Measurements from ENCODE around the gene FBLN5. TPM values are rescaled to one million over a fixed set of nuclear protein-coding genes. Genes with fewer than 3 reads are reported as not detected.

The FBLN5 gene
- total and polyA plus RNA-seq, 2 donors (not counting 3 experiments of a cell fraction or from before 2014, with no cell fraction given) = 27.6 to 33.1 TPM

DNA sequence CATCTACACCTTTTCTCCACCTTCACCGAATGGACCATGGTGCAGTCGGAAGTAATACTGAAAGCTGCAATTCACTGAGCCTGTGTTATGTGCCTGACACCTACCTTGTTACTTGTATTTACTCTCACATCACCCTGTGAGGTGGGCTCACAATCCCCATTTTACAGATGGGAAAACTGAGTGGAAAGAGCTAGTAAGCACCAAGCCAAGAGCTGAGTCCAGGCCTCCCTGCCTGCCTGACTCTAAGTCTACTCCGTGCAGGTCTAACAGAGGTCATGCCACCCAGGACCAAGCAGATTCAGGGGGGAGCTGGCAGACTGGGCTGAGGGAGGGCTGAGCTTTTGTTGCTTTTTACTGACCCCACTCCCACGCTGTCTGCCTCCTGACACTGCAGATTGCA lies 51.1 kb downstream of the FBLN5 start:
- intact Hi-C loops (cut with micrococcal nuclease) = no loop called here
- dilution Hi-C loops (cut with MboI; ENCODE audit: extremely low pct_ligation_motif_present, low sequenced_read_pairs) = no loop called here
- Histone ChIP-seq H4K20me1 (replicated peaks; ENCODE audit: control insufficient read depth, extremely low read depth, insufficient read depth, low read length) (no peaks in the 10 kb centered on the region), H3K4me2 (ENCODE audit: insufficient read depth, low read length) (no peak overlapping the region), H2AFZ (ENCODE audit: low read depth, low read length) (no peak overlapping the region), H3K27me3 (ENCODE audit: control insufficient read depth in 2 of 2, insufficient read depth in 2 of 2, low read length in 2 of 2) (peaks cover 0 to 7% of the 10 kb centered on the region in 2 experiments), H3K36me3 (ENCODE audit: control insufficient read depth in 2 of 2, extremely low read depth in 1 of 2, insufficient read depth in 2 of 2, low read length in 2 of 2) (no peaks in the 10 kb centered on the region), H3K9ac (replicated peaks; ENCODE audit: extremely low read depth, insufficient read depth, low read length) (no peak overlapping the region), H3K27ac (ENCODE audit: insufficient read depth, low read depth, low read length) (no peak overlapping the region), H3K4me3 (replicated peaks in 1 of 3; ENCODE audit: insufficient read depth in 1 of 3, low read depth in 1 of 3, low read length in 3 of 3) (no peak overlapping the region), H3K9me3 (replicated peaks; ENCODE audit: control insufficient read depth, insufficient read depth, low read length) (no peaks in the 10 kb centered on the region), H3K9me1 (replicated peaks; ENCODE audit: control insufficient read depth, extremely low read depth, insufficient read depth, low read length) (no peaks in the 10 kb centered on the region), H3K4me1 (ENCODE audit: control insufficient read depth, extremely low read depth, insufficient read depth, low read length) (no peaks in the 10 kb centered on the region), H3K79me2 (ENCODE audit: control insufficient read depth, insufficient read depth, low read length) (no peaks in the 10 kb centered on the region)
- no TSS peak for BruUV-seq (replicated peaks)
- no peak for TF ChIP-seq POLR2AphosphoS5 (IDR thresholded peaks at IDR 0.05; ENCODE audit: insufficient read depth, low read depth, low read length)
- FAIRE-seq = no peak
- CTCF ChIA-PET = interaction anchor here (1.3 to 1.5 kb wide), 2 partner anchors 100 to 247 kb away, joined by 4 to 5 read pairs; no protein-coding TSS in a partner anchor
- POLR2A ChIA-PET = no interaction called here
- DNase-seq (ENCODE audit: low read depth, low spot score) = no peak

DNA sequence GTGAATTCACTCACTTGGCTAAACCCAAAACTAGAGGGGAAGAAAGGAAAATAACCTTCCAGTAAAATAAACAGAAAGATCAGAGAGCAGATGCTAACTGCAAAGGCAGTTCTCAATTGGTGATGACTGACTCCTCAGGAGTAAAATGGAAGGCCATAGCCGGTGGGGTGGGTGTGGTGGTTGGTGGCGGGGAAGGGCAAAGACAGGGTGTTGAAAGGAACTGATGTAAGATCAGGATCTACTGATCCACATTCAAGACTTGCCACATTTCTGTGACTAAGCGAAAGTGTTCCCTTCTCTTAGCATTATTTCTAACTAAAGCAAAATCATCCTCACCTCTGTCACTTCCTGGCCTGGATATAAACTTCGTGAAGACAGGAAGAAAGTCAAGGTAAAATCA lies 53.8 kb downstream of the FBLN5 start:
- dilution Hi-C loops (cut with MboI; ENCODE audit: extremely low pct_ligation_motif_present, low sequenced_read_pairs) (no loop called here), intact Hi-C loops (cut with micrococcal nuclease) (no loop called here)
- no TSS peak for BruUV-seq (replicated peaks)
- H3K27ac ChIP-seq (ENCODE audit: insufficient read depth, low read depth, low read length) = no peak overlapping the region
- FAIRE-seq (no peak), DNase-seq (ENCODE audit: low read depth, low spot score) (no peak)
- TF ChIP-seq MYC (IDR thresholded peaks at IDR 0.05; ENCODE audit: low read depth, low read length) (no peak), POLR2AphosphoS5 (IDR thresholded peaks at IDR 0.05; ENCODE audit: insufficient read depth, low read depth, low read length) (no peak), FOS (IDR thresholded peaks at IDR 0.05; ENCODE audit: borderline replicate concordance, insufficient read depth, low read length) (no peak), JUN (IDR thresholded peaks at IDR 0.05; ENCODE audit: borderline replicate concordance, insufficient read depth, insufficient read length, low read depth) (no peak), GATA2 (IDR thresholded peaks at IDR 0.05; ENCODE audit: insufficient read depth, insufficient read length, low read depth, low read length) (no peak), POLR2A (IDR thresholded peaks at IDR 0.05; ENCODE audit: low read depth, low read length) (no peak), EZH2 (IDR thresholded peaks at IDR 0.05; ENCODE audit: borderline replicate concordance, low read depth, low read length, severe bottlenecking) (no peak)
- TF ChIP-seq, protein P1, sequence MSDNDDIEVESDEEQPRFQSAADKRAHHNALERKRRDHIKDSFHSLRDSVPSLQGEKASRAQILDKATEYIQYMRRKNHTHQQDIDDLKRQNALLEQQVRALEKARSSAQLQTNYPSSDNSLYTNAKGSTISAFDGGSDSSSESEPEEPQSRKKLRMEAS (IDR thresholded peaks at IDR 0.05; ENCODE audit: insufficient read depth, insufficient read length) = no peak
- TF ChIP-seq, protein P2, sequence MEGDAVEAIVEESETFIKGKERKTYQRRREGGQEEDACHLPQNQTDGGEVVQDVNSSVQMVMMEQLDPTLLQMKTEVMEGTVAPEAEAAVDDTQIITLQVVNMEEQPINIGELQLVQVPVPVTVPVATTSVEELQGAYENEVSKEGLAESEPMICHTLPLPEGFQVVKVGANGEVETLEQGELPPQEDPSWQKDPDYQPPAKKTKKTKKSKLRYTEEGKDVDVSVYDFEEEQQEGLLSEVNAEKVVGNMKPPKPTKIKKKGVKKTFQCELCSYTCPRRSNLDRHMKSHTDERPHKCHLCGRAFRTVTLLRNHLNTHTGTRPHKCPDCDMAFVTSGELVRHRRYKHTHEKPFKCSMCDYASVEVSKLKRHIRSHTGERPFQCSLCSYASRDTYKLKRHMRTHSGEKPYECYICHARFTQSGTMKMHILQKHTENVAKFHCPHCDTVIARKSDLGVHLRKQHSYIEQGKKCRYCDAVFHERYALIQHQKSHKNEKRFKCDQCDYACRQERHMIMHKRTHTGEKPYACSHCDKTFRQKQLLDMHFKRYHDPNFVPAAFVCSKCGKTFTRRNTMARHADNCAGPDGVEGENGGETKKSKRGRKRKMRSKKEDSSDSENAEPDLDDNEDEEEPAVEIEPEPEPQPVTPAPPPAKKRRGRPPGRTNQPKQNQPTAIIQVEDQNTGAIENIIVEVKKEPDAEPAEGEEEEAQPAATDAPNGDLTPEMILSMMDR (IDR thresholded peaks at IDR 0.05; ENCODE audit: extremely low read depth in 1 of 2, insufficient read depth in 1 of 2, low read depth in 1 of 2, low read length in 2 of 2) = no peak
- no peaks in the 10 kb centered on the region for H3K36me3 ChIP-seq (ENCODE audit: control insufficient read depth in 2 of 2, extremely low read depth in 1 of 2, insufficient read depth in 2 of 2, low read length in 2 of 2)
- no peak overlapping the region for H3K4me2 ChIP-seq (ENCODE audit: insufficient read depth, low read length)
- H3K4me1 ChIP-seq (ENCODE audit: control insufficient read depth, extremely low read depth, insufficient read depth, low read length) = no peaks in the 10 kb centered on the region
- H3K27me3 ChIP-seq (ENCODE audit: control insufficient read depth in 2 of 2, insufficient read depth in 2 of 2, low read length in 2 of 2) = peaks cover 0 to 7% of the 10 kb centered on the region in 2 experiments
- no peaks in the 10 kb centered on the region for H3K9me3 ChIP-seq (replicated peaks; ENCODE audit: control insufficient read depth, insufficient read depth, low read length)
- ChIA-PET CTCF (interaction anchor here (1.0 to 2.8 kb wide), 2 partner anchors 17 to 103 kb away, joined by 4 to 13 read pairs; no protein-coding TSS in a partner anchor), POLR2A (no interaction called here)
- no peaks in the 10 kb centered on the region for H3K9me1 ChIP-seq (replicated peaks; ENCODE audit: control insufficient read depth, extremely low read depth, insufficient read depth, low read length)
- no peaks in the 10 kb centered on the region for H3K79me2 ChIP-seq (ENCODE audit: control insufficient read depth, insufficient read depth, low read length)
- H3K9ac ChIP-seq (replicated peaks; ENCODE audit: extremely low read depth, insufficient read depth, low read length) = no peak overlapping the region
- H2AFZ ChIP-seq (ENCODE audit: low read depth, low read length) = no peak overlapping the region
- H3K4me3 ChIP-seq (replicated peaks in 1 of 3; ENCODE audit: insufficient read depth in 1 of 3, low read depth in 1 of 3, low read length in 3 of 3) = no peak overlapping the region
- no peaks in the 10 kb centered on the region for H4K20me1 ChIP-seq (replicated peaks; ENCODE audit: control insufficient read depth, extremely low read depth, insufficient read depth, low read length)

All from endothelial cell of umbilical vein (primary cell).